Heart right ventricle (tissue), 16 donors: ENCODE results near the gene SIRT3. TPM values are rescaled to one million over a fixed set of nuclear protein-coding genes. Genes with fewer than 3 reads are reported as not detected.

Experiments used
- ATAC-seq, 8 donors: fragments of 200-7000 bp; cut with Tn5 transposase; one replicate each; pipeline ENCODE4 v1.9.1; 2020; ENCODE audit warnings: mild to moderate bottlenecking in 8 of 8, moderate library complexity in 8 of 8, moderate number of reproducible peaks in 1 of 8
- DNase-seq, 2 donors: peaks; one replicate each; pipeline ENCODE4 v3.0.0-alpha.2; 2020
- H3K27ac ChIP-seq, 10 donors: fragments of 200-600 bp; sonication (generic) in 2 of 10; one replicate each; pipeline versions ENCODE4 v1.5.0 to v1.8.0; 2020 to 2022; ENCODE audit warnings: mild to moderate bottlenecking in 3 of 10
- H3K27me3 ChIP-seq, 7 donors: fragments of 200-600 bp; one replicate each; pipeline ENCODE4 v1.8.0; 2021 to 2022; ENCODE audit warnings: mild to moderate bottlenecking in 2 of 7
- H3K36me3 ChIP-seq, 9 donors: fragments of 200-600 bp; sonication (generic) in 1 of 9; one replicate each; pipeline versions ENCODE4 v1.5.0 to v1.8.0; 2020 to 2022; ENCODE audit warnings: mild to moderate bottlenecking in 2 of 9
- H3K4me1 ChIP-seq, 9 donors: fragments of 200-600 bp; sonication (generic) in 1 of 9; one replicate each; pipeline versions ENCODE4 v1.5.0 to v1.8.0; 2020 to 2022; ENCODE audit warnings: mild to moderate bottlenecking in 4 of 9
- H3K4me3 ChIP-seq, 10 donors: fragments of 200-600 bp; sonication (generic) in 2 of 10; one replicate each; pipeline versions ENCODE4 v1.5.0 to v1.8.0; 2020 to 2022; ENCODE audit warnings: mild to moderate bottlenecking in 7 of 10, moderate library complexity in 2 of 10
- H3K9me3 ChIP-seq, 11 donors: fragments of 200-600 bp in 10 of 11; sonication (generic) in 2 of 11; one replicate each; pipeline versions ENCODE4 v1.5.0 to v1.8.0; 2013 to 2022; ENCODE audit warnings: mild to moderate bottlenecking in 2 of 11, control low read depth in 1 of 11, moderate library complexity in 1 of 11
- CTCF ChIP-seq, 9 donors: fragments of 200-600 bp; sonication (generic) in 2 of 9; IDR thresholded peaks; one replicate each; pipeline versions ENCODE4 v1.5.0 to v1.8.0; 2021 to 2022; ENCODE audit warnings: antibody characterized with exemption in 9 of 9, mild to moderate bottlenecking in 5 of 9, moderate library complexity in 1 of 9
- WGBS, 2 donors: extraction: QIAGEN DNeasy Blood & Tissue Kit; methylation state at CpG; one replicate each; pipeline ENCODE4 v1.1.7; 2013; ENCODE audit warnings: inconsistent platforms in 1 of 2; 5-methylcytosine and 5-hydroxymethylcytosine counted together
- intact Hi-C, 10 donors: fragments of 100-400 bp; cut with DNase I; formaldehyde crosslinking; loops; one replicate each; pipeline versions ENCODE4 v1.11.1 to v1.14.2; 2022
- long read RNA-seq, 3 donors: library from polyadenylated mRNA; unstranded; transcript quantifications; one replicate each; pipeline ENCODE4 v2.0.0, GENCODE V29; 2020 to 2021
- polyA plus RNA-seq, 2 donors: library from polyadenylated mRNA; stranded (reverse); fragments of 200-250 nt; gene quantifications; one replicate each; pipeline ENCODE4 v1.2.3, GENCODE V29; 2013
- total RNA-seq, 10 donors: library from RNA; stranded (reverse); fragmentation: NEBNext Ultra II Directional in 3 of 10; extraction: Animal tissue kit (Norgen Biotek cat#: 25700) in 3 of 10; gene quantifications; one replicate each; pipeline versions ENCODE4 v1.2.1 to v1.2.4, GENCODE V29; 2021 to 2023
- donor health status: Arrhythmogenic right ventricular cardiomyopathy.
- donor health status: ischemic (EF 13 %, LVEDD 7.1; RV severe dilation, severe dysfunction).
- donor health status: healthy with polysubstance abuse.
- donor health status: DM: no; HTN: yes; CAD: no.
- donor health status: DM: no; HTN: no; CAD: no.
- donor health status: ischemic (EF 25% LVEDD 6.9; RV normal size, moderate dysfunction).
- donor health status: ischemic (EF 25% LVEDD 5.7; RV mildly dilated, moderate dysfunction).
- donor health status: healthy.
- donor health status: DM: yes; HTN: yes; CAD: no.
- donor health status: Ischemic cardiomyopathy.
- donor health status: ischemic (EF 35%, LVEDD 5.7; RV mildly dilated, moderate dysfunction).
- donor health status: nonischemic (EF 11% LVEDD 7.7; RV severe dilation, severe dysfunction).
- donor health status: DM: yes; HTN: yes; CAD: no.
- donor health status: PGD.
- donor health status: ischemic (EF 29% LVEDD 5.4; RV normal size, mild dysfunction).
- donor health status: nonischemic (EF 23%, LVEDD 6.1; RV moderate dilation, normal function).

The SIRT3 gene
- total RNA-seq (10 to 100 TPM; 33.1 to 50.2 (median 35.5) TPM), polyA plus RNA-seq (10 to 100 TPM; 18.5 to 23.3 TPM)
- long read RNA-seq, donor 1, transcript SIRT3-201 (7 exons, 2,543 nt) = major isoform, 81 of 108 reads
- long read RNA-seq, donor 1, partial matches to known transcripts = 9 of 108 reads
- long read RNA-seq, donor 1, other reads (novel, unspliced or antisense) = 16 of 108 reads
- long read RNA-seq, donor 2, transcript SIRT3-201 (7 exons, 2,543 nt) = major isoform, 100 of 159 reads
- long read RNA-seq, donor 2, partial matches to known transcripts = 17 of 159 reads
- long read RNA-seq, donor 2, other reads (novel, unspliced or antisense) = 35 of 159 reads
- long read RNA-seq, donor 3, transcript SIRT3-201 (7 exons, 2,543 nt) = major isoform, 220 of 312 reads
- long read RNA-seq, donor 3, transcript SIRT3-214 (7 exons, 1,588 nt) = minor isoform, 9 of 312 reads
- long read RNA-seq, donor 3, partial matches to known transcripts = 18 of 312 reads
- long read RNA-seq, donor 3, other reads (novel, unspliced or antisense) = 61 of 312 reads

GRCh38 chr11:235997-236773, at the start of gene SIRT3:
Gene SIRT3, minus strand, starts transcription at chr11:236342. Its CDS starts 14 bp downstream, at chr11:236328.
- WGBS, 2 donors = 0 to 1% methylated on average over 45 to 66 of the region's 70 CpGs
- Histone ChIP-seq H3K27ac (peak within 1 kb of the TSS; percentile 86 to 98 (median 94)), H3K36me3 (peaks cover 0 to 47% (median 4%) of the 10 kb centered on the region in 9 donors), H3K4me1 (peaks cover 0 to 37% (median 29%) of the 10 kb centered on the region in 9 donors), H3K9me3 (no peaks in the 10 kb centered on the region), H3K4me3 (peak within 1 kb of the TSS; percentile 76 to 98 (median 90)), H3K27me3 (no peaks in the 10 kb centered on the region)
- peak; percentile 79 to 86 for DNase-seq
- intact Hi-C loops = loop anchor here in 4 of 10 donors (1.0 to 5.0 kb wide), 4 partner anchors 27 to 271 kb away; partner anchors contain the start of gene RNH1 (in 1 of the 4)
- ATAC-seq = peak; percentile 88 to 94 (median 91)
- TF ChIP-seq CTCF (IDR thresholded peaks at IDR 0.05) = peak in 1 of 9 donors; percentile 12

- DNase-seq = peak in 1 of 2 donors; percentile 2
- WGBS, 2 donors = 85 to 91% methylated on average over 8 of the region's 8 CpGs
- ATAC-seq = no peak
- intact Hi-C loops = loop anchor here in 1 of 10 donors (5.0 kb wide), 1 partner anchor 34 kb away; no protein-coding TSS in a partner anchor
- peaks cover 10 to 73% (median 63%) of the 10 kb centered on the region in 7 donors for H3K27me3 ChIP-seq
- peaks cover 0 to 4% (median 0%) of the 10 kb centered on the region in 9 donors for H3K36me3 ChIP-seq
- H3K4me3 ChIP-seq = no peak overlapping the region
- TF ChIP-seq CTCF (IDR thresholded peaks at IDR 0.05) = no peak
- H3K27ac ChIP-seq = no peak overlapping the region
- H3K9me3 ChIP-seq = no peaks in the 10 kb centered on the region
- H3K4me1 ChIP-seq = peaks cover 3 to 31% (median 19%) of the 10 kb centered on the region in 9 donors
These were observed 49.7 kb upstream of the SIRT3 start for GRCh38 chr11:285894-286220.

- Histone ChIP-seq H3K36me3 (no peaks in the 10 kb centered on the region), H3K4me3 (no peak overlapping the region), H3K27ac (no peak overlapping the region), H3K9me3 (no peaks in the 10 kb centered on the region), H3K27me3 (peaks cover 16 to 79% (median 69%) of the 10 kb centered on the region in 7 donors), H3K4me1 (peaks cover 3 to 35% (median 18%) of the 10 kb centered on the region in 9 donors)
- DNase-seq (peak in 1 of 2 donors; percentile 2), ATAC-seq (no peak)
- intact Hi-C loops = loop anchor here in 1 of 10 donors (5.0 kb wide), 1 partner anchor 33 kb away; no protein-coding TSS in a partner anchor
- 83 to 88% methylated on average over 29 of the region's 29 CpGs for WGBS, 2 donors
- TF ChIP-seq CTCF (IDR thresholded peaks at IDR 0.05) = no peak
These were observed 49.1 kb upstream of the SIRT3 start for GRCh38 chr11:285021-285893.
